Choroid plexus epithelial cell (primary cell): ENCODE measurements around the gene VRK2.
A peak's percentile ranks its signal among the peaks of the same experiment; 100 is the strongest.

ENCODE experiments used
- DNase-seq: peaks from one replicate; pipeline ENCODE4 v3.0.0-alpha.2; 2010; ENCODE audit warnings: low read depth
- H3K4me3 ChIP-seq: 2 replicates; pipeline ENCODE4 v1.5.1; 2011; ENCODE audit warnings: low read depth, mild to moderate bottlenecking, control low read depth, low read length, moderate library complexity
- CTCF ChIP-seq: conservative IDR thresholded peaks from 2 replicates; pipeline ENCODE4 v1.5.1; 2011; ENCODE audit warnings: low read depth, mild to moderate bottlenecking, control low read depth, inconsistent platforms, low read length, moderate library complexity

VRK2 gene

DNA sequence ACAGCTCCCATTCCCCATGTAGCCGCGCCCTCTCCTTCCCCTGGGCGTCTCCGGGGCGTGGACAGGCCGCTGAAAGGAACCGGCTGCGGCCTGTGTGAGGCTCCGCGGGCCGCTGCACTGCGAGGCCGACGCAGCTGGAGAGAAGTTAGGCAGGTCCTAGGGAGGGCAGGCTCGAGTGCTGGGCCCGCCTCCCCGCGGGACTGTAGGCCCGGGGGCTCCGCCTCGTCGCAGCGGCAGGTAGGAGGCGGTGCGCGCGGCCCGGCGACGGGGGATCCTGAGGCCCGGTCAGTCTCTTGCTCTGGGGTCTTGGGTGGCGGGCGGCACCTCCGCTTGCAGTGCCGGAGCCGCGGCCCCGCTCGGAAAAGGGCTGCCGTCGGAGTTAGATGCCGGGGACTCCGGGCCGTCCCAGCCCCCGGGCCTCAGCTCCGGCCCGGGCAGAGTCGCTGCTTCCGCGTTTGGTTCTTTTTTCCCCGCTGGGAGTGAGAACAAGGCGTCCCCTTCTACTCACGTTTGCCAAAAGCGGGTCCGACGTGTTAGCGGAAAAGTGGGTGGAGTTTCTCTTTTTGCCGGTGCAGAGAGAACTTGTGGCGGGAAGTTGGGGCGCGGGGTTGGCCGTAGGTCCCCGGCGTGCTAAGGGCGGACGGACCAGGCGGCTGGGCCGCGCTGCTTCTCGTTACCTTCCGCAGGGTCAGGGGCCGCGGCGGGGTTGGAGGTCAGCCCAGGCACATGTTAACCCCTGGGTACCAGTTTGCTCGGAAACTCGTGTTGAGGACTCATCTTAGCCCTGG is at the start of gene VRK2:
TSS of gene VRK2 (plus strand) at position 222 of the 788 bp plus-strand sequence. CDS start 2,026 bp downstream, outside the sequence.
- TF ChIP-seq CTCF, result no peak
- H3K4me3 ChIP-seq, result peak within 1 kb of the TSS; percentile 74
- peak; percentile 95 for DNase-seq

DNA sequence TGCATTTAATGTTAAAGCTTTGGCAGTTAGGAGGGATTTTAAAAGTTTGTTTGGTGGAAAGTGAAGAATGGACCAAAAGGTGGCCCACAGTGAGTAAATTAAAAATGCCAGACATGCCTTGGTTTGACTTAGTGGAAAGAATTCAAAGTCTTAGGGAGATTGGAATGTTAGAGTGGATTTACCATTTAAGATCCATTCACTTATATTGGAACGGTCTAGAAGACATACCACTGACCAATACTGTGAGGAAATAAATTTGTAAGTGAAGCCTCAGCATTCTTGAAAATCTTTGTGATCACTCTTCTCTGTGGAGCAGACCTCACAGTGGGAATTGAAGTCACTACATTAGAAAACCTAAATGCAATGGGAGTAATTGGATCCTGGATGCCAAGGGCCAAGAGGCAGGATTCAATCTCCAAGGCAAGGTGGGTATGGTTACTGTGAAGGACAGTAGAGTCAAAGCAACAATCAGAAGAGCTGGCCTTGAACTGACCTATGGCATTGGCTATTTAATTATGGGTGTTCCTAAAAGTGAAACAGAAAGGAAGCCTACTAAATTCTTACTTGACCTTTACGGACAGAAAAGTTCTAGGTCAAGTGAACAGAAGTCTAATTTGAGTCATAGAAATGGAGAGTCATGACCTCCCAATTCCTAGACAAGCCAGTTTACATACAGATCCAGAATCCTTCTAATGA is 40.2 kb upstream of the VRK2 start:
- no peak overlapping the region for H3K4me3 ChIP-seq
- peak; percentile 22 for DNase-seq
- TF ChIP-seq CTCF, result no peak

DNA sequence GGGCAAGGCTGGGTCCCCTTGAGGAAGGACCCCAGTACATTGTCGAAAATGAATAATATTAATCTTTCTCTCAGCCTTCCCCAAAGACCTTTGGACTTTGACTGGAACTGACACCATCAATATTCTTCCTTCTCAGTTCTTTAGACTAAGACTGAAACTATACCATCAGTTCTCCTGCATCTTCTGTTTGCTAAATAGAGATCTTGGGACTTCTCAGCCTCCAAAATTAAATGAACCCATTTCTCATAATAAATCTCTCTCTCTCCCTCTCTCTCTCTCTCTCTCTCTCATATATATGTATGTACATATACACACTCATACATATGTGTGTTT is 39.7 kb upstream of the VRK2 start:
- no peak for DNase-seq
- H3K4me3 ChIP-seq, result no peak overlapping the region
- no peak for TF ChIP-seq CTCF

- H3K4me3 ChIP-seq, result no peak overlapping the region
- no peak for DNase-seq
- TF ChIP-seq CTCF, result no peak
Measured at GRCh38 chr2:58010599-58010998, 36.0 kb upstream of the VRK2 start.

- TF ChIP-seq CTCF, result no peak
- no peak overlapping the region for H3K4me3 ChIP-seq
- peak; percentile 19 for DNase-seq
Measured at GRCh38 chr2:58019229-58019628, 27.4 kb upstream of the VRK2 start.

GRCh38 chr2:58025150-58025933 is 21.3 kb upstream of the VRK2 start:
- no peak for TF ChIP-seq CTCF
- H3K4me3 ChIP-seq, result no peak overlapping the region
- DNase-seq, result no peak
